VCaP (cell line): ENCODE results near the gene FCGR3A.
"Not testable (repeated sequence)": the region's sequence is repeated elsewhere in the genome, so short reads cannot be mapped to it uniquely, and the experiment has no call there.

ENCODE experiments used
- H3K27ac ChIP-seq: fragments of 450-650 bp; 2 replicates; pipeline ENCODE4 v1.5.1; 2017
- TF ChIP-seq, protein P1 (sequence below): fragments of 450-650 bp; conservative IDR thresholded peaks from 2 replicates; pipeline ENCODE4 v1.5.1; 2017; ENCODE audit warnings: mild to moderate bottlenecking, moderate library complexity

Gene FCGR3A

DNA sequence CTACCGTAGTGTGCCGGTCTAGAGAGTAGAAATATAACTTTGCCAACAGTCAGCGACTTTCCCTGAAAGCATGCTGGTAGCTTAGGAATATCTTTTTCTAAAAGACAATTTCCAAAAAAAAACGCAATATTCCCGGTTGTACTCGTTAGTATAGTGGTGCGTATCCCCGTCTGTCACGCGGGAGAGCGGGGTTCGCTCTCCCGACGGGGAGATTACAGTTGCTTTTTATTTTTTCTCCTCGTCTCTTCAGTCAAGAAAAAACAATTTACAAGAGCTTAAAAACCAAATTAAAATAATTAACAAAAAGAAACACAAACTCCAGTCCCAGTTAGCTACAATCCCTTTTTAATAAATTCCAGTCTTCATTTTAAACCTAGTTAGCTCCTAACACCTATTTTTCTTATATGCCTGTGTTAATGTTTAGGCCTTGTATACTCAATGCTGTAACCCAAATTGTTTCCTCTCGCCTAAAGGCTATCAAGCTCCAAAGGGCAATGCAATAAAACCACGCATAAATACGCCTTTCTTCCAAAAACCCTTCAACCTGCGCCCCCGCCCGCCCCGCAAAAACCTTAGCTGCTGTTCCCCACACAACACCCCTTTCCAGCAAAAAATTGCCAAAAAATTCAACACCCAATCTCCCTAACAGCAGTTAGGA, 17.5 kb downstream of the FCGR3A start:
- TF ChIP-seq, protein P1, sequence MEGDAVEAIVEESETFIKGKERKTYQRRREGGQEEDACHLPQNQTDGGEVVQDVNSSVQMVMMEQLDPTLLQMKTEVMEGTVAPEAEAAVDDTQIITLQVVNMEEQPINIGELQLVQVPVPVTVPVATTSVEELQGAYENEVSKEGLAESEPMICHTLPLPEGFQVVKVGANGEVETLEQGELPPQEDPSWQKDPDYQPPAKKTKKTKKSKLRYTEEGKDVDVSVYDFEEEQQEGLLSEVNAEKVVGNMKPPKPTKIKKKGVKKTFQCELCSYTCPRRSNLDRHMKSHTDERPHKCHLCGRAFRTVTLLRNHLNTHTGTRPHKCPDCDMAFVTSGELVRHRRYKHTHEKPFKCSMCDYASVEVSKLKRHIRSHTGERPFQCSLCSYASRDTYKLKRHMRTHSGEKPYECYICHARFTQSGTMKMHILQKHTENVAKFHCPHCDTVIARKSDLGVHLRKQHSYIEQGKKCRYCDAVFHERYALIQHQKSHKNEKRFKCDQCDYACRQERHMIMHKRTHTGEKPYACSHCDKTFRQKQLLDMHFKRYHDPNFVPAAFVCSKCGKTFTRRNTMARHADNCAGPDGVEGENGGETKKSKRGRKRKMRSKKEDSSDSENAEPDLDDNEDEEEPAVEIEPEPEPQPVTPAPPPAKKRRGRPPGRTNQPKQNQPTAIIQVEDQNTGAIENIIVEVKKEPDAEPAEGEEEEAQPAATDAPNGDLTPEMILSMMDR: no peak
- H3K27ac ChIP-seq: no peak overlapping the region

DNA sequence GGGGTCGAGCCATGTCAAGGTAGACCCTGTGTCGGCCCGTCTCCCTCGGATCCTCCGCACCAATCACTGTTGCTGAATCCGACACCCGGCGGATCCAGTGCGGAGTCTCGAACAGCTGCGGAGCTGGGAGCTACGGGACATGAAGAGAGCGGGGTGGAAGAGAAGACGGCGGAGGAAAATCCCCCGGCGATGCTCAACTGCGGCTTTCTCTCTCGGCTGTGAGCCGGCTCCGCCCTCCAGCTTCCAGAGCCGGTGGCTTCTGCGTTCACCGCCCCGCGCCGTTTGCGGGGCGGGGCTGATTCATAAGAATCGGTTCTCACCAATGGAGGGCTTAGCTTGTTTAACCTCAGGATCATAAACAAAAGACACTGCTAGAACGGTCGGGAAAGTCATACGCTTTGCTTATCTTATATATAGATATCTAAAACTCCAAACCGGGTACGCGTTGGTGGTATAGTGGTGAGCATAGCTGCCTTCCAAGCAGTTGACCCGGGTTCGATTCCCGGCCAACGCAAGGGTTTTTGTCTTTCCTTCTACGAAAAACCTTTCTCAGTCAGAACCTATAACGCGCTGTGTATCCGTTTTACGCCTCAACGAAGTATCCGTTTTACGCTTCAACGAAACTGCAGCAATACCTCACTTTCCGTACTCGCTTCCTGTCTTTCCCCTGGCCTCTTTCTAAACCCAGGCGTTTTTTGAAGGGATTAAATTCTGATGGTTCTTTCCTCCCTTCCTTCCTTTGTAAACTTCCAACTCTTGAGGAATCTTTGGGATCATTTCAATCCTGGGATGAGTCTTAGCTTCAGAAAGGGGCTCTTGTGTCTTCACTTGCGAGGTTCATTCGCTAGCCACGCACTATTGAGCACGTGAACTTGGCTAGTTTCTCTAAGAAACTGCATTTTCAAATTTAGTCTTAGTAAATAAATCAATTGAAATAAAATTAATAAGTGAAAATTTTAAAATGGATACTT, 18.7 kb downstream of the FCGR3A start:
- H3K27ac ChIP-seq: peak overlapping the region; percentile 64

DNA sequence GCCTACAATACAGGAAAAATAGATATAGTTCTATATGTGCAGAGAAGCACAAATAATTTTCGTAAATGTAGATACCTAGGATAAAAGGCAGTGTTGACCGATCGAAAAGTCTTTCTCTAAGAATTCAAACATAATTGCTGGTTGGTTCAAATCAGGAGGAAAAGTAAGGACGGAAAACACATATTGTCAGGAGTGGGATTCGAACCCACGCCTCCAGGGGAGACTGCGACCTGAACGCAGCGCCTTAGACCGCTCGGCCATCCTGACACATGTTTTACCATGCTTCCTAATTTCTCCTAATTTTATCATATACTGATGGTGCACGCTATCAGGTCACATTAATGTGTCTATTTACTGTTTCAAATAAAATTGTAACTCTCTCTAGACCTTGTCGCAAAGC, 19.5 kb downstream of the FCGR3A start:
- peak overlapping the region; percentile 64; the same call in 1 of the 2 replicates for H3K27ac ChIP-seq

DNA sequence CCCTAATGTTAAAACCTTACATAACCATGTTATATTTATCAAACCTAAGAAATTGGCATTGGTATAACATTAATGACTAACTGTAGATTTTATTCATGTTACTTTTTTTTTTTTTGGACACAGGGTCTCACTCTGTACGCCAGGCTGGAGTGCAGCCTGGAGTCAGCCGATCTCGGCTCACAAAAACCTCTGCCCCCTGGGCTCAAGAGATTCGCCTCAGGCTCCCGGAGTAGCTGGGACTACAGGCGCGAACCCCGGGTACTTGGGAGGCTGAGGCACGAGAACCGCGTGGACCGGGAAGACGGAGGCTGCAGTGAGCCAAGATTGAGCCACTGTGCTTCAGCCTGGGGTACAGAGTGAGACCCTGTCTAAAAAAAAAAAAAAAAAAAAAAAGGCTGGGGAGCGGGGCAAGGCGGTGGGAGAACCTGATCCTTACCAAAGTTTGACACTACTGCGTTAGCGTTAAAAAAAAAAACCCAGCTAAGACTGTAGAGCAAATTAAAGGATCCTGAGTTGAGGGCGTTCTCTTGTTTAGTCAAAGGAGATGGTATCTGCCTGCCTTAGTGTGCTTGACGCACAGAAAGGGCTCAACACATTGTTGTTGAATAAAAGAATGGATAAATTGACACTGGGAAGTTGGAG, 20.0 kb downstream of the FCGR3A start:
- H3K27ac ChIP-seq: not testable (repeated sequence)

DNA sequence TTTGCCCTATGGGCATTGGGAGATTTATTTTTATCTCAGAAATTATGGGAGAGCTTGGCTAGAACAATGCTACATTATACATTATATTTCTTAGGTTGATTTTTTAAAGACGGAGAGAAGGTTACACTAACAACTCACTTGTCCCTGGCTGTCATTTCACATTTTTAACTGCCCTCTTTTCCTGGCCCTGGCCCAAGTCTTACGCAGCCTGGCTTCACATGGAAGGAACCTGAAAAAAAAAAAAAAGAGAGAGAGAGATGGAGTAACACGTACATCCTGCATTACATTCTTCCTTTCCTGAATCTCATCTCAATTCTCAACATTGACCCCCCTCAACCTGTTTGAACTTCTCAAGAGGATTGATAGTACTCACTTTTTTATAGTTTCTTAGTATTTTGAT, 21.1 kb downstream of the FCGR3A start:
- H3K27ac ChIP-seq: not testable (repeated sequence)

DNA sequence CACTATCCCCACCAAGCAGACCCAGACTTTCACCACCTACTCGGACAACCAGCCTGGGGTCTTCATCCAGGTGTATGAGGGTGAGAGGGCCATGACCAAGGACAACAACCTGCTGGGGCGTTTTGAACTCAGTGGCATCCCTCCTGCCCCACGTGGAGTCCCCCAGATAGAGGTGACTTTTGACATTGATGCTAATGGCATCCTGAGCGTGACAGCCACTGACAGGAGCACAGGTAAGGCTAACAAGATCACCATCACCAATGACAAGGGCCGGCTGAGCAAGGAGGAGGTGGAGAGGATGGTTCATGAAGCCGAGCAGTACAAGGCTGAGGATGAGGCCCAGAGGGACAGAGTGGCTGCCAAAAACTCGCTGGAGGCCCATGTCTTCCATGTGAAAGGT, 23.7 kb downstream of the FCGR3A start:
- H3K27ac ChIP-seq: not testable (repeated sequence)

DNA sequence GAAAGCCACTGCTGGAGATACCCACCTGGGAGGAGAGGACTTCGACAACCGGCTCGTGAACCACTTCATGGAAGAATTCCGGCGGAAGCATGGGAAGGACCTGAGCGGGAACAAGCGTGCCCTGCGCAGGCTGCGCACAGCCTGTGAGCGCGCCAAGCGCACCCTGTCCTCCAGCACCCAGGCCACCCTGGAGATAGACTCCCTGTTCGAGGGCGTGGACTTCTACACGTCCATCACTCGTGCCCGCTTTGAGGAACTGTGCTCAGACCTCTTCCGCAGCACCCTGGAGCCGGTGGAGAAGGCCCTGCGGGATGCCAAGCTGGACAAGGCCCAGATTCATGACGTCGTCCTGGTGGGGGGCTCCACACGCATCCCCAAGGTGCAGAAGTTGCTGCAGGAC, 24.3 kb downstream of the FCGR3A start:
- not testable (repeated sequence) for H3K27ac ChIP-seq

DNA sequence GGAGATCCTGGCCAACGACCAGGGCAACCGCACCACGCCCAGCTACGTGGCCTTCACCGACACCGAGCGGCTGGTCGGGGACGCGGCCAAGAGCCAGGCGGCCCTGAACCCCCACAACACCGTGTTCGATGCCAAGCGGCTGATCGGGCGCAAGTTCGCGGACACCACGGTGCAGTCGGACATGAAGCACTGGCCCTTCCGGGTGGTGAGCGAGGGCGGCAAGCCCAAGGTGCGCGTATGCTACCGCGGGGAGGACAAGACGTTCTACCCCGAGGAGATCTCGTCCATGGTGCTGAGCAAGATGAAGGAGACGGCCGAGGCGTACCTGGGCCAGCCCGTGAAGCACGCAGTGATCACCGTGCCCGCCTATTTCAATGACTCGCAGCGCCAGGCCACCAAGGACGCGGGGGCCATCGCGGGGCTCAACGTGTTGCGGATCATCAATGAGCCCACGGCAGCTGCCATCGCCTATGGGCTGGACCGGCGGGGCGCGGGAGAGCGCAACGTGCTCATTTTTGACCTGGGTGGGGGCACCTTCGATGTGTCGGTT, 24.8 kb downstream of the FCGR3A start:
- H3K27ac ChIP-seq: not testable (repeated sequence)

DNA sequence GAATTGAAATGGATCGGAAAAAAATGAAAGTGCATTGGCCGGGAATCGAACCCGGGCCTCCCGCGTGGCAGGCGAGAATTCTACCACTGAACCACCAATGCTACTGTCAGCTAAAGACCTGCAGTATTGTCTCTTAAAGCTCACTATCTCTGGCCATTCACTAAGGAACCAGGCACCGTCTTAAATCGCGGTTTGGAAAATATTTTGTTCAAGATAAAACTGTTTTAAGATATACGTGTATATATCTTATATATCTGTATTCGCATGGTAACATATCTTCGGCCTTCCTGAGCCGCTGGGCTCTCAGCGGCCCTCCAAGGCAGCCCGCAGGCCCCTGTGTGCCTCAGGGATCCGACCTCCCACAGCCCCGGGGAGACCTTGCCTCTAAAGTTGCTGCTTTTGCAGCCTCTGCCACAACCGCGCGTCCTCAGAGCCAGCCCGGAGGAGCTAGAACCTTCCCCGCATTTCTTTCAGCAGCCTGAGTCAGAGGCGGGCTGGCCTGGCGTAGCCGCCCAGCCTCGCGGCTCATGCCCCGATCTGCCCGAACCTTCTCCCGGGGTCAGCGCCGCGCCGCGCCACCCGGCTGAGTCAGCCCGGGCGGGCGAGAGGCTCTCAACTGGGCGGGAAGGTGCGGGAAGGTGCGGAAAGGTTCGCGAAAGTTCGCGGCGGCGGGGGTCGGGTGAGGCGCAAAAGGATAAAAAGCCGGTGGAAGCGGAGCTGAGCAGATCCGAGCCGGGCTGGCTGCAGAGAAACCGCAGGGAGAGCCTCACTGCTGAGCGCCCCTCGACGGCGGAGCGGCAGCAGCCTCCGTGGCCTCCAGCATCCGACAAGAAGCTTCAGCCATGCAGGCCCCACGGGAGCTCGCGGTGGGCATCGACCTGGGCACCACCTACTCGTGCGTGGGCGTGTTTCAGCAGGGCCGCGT, 25.5 kb downstream of the FCGR3A start, which contains the start of gene HSPA6:
TSS of gene HSPA6 (plus strand) at position 724 of the 925 bp plus-strand sequence. CDS start at position 843, 119 bp downstream.
- H3K27ac ChIP-seq: peak within 1 kb of the TSS; percentile 53

DNA sequence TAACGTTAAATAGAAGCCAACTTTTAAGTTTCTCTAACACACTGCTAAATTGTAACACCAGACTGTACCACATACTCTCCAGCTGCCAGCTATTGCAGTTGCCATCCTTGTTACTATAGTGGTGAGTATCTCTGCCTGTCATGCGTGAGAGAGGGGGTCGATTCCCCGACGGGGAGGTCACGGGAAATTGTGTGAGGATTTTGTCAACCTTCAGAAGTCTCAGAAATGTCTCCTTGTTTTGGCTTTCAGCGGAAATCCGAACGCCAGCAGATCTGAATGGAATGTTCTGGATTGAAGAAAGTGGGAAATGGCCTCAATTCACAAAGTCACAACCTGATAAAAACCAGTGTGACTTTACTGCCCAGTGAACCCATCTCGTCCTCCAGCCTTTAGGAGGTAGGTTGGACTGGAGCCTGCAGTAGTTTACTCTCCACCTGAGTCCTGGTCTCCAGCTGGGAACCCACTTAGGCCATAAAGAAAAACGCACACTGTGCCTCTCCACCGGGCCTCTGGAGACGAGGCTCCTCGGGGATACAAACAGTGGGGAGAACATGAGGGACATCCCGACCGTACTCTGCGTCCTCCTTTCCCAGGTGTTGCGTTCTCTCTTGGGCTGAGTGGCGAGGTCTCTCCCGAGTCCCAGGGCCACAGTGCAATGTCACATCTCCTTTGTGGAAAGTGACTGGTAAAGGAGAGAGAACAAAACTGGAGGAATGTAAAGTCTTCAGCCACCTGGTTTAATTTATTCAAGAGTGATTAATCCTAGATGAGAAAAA, 26.4 kb downstream of the FCGR3A start:
- H3K27ac ChIP-seq: not testable (repeated sequence)

DNA sequence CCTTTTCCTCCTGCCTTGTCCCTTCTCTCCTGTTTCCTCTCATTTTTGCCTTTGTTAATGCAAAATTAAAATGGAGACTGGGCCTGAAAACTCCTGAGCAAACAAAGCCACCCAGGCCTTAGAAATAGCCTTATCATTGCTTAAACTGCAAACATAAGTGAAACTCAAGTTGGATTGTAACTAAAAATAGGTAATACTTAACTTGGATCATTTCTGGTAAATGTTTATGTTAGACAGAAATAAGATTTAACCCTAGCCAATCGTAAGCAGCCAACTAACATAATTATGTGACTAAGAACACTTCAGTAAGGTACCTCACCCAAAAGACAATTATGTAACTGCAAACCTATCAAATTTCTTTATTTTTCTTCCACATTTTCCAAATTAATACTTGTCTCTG, 35.7 kb downstream of the FCGR3A start:
- H3K27ac ChIP-seq: not testable (repeated sequence)

DNA sequence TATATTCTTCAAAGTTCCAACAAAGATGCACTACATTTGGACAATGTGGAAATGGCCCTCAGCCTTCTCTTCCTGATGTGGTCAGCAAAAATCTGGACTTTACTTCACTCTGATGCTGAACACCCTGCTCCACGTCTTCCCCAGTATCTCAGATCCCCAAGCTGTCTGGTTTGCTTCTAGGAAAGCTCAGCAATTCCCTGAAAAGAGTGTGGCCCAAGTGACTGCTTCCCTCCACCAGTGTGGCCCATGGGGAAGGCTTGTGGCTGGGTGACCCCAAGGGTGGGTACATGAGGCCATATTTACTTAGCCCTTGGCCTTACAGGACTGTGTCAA, 36.2 kb downstream of the FCGR3A start:
- H3K27ac ChIP-seq: not testable (repeated sequence)

DNA sequence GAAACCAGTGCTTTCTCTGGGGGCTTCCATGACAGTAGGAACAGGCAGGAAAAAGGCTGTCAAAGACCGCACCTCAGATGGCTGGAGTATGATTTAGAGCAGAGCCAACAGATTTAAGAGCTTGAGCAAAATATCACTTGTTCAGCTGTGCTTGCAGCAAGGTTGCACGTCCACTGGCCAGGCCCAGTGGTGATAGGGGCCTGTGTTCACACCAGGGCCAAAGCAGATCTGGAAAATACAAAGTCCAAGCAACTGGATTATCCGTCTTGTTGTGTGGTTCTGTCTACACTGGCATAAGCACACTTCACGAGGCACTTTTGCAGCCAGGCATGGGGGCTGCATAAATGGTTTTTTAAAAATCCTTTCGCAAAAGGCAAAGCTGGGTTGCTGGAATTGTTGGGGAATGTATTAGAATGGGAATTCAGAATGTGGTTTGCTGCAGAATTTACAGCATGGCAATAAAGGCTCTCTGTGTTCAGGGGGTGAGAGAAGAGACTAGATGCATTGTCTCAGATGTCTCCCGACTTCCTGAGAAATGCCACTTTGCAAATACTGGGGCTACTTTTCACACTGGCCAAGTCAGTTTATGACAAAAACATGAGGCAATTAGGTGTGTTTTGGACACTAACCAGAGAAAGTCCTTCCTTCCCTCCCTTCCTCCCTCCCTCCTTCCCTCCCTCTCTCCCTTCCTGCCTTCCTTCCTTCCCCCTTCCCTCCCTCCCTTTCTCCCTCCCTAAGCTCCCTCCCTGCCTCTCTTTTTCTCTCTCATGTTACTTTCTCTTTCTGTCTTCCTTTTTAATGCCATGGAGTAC, 36.8 kb downstream of the FCGR3A start:
- not testable (repeated sequence) for H3K27ac ChIP-seq
